ENCODE results near the gene DNAH14.
"Not testable (repeated sequence)": the region's sequence is repeated elsewhere in the genome, so short reads cannot be mapped to it uniquely, and the experiment has no call there.

DNAH14 gene

GRCh38 chr1:225179686-225180085, 250.2 kb downstream of the DNAH14 start:
- no peaks in the 10 kb centered on the region for H3K36me3 ChIP-seq
- no peak for DNase-seq
- TF ChIP-seq CTCF (IDR thresholded peaks at IDR 0.05; ENCODE audit: low read depth, low read length) = no peak
- H3K27ac ChIP-seq = no peak overlapping the region
- H3K9me3 ChIP-seq (ENCODE audit: severe bottlenecking) = no peaks in the 10 kb centered on the region
- H3K4me3 ChIP-seq (ENCODE audit: low read depth, low read length) = no peak overlapping the region
- H3K27me3 ChIP-seq (ENCODE audit: insufficient read depth, low read depth, severe bottlenecking) = no peaks in the 10 kb centered on the region

DNA sequence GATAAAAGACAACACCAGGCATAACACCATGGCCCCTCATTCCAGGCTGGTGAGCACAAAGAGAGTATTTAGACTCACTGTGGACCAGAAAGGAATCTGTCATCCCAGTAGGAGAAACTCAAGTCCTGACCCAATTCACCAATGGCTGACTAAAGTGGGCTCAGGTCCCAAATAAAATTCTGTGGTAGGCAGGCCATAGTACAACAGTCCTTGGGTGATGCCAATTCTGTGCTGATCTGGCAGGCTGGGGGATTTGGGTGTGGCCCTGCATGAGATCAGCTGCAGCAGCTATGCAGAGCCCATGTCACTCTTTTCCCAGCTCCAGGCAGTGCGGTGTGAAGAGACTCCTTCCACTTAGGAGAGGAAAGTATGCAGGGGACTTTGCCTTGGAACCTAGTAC, 253.2 kb downstream of the DNAH14 start:
- H3K4me3 ChIP-seq (ENCODE audit: low read depth, low read length) = no peak overlapping the region
- DNase-seq = no peak
- no peak overlapping the region for H3K27ac ChIP-seq
- H3K9me3 ChIP-seq (ENCODE audit: severe bottlenecking) = no peaks in the 10 kb centered on the region
- no peaks in the 10 kb centered on the region for H3K36me3 ChIP-seq
- no peaks in the 10 kb centered on the region for H3K27me3 ChIP-seq (ENCODE audit: insufficient read depth, low read depth, severe bottlenecking)
- no peak for TF ChIP-seq CTCF (IDR thresholded peaks at IDR 0.05; ENCODE audit: low read depth, low read length)

- Histone ChIP-seq H3K36me3 (no peaks in the 10 kb centered on the region), H3K4me3 (ENCODE audit: low read depth, low read length) (no peak overlapping the region), H3K27ac (no peak overlapping the region), H3K9me3 (ENCODE audit: severe bottlenecking) (no peaks in the 10 kb centered on the region), H3K27me3 (ENCODE audit: insufficient read depth, low read depth, severe bottlenecking) (no peaks in the 10 kb centered on the region)
- no peak for DNase-seq
- TF ChIP-seq CTCF (IDR thresholded peaks at IDR 0.05; ENCODE audit: low read depth, low read length) = no peak
These were observed 261.8 kb downstream of the DNAH14 start for GRCh38 chr1:225191199-225191753.

DNA sequence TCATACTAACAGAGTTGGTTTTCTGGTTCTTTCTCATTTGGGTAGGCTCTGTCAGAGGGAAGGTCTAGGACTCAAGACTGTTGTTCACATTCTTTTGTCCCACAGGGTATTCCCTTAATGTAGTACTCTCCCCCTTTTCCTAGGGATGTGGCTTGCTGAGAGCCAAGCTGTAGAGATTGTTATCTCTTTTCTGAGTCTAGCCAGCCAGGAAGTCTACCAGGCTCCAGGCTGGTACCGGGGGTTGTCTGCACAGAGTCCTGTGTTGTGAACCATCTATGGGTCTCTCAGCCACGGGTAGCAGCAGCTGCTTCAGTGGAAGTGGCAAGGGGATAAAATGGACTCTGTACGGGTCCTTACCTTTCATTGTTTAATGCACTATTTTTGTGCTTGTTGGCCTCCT, 272.0 kb downstream of the DNAH14 start:
- no peaks in the 10 kb centered on the region for H3K27me3 ChIP-seq (ENCODE audit: insufficient read depth, low read depth, severe bottlenecking)
- DNase-seq = no peak
- H3K27ac ChIP-seq = no peak overlapping the region
- H3K4me3 ChIP-seq (ENCODE audit: low read depth, low read length) = no peak overlapping the region
- no peaks in the 10 kb centered on the region for H3K36me3 ChIP-seq
- no peak for TF ChIP-seq CTCF (IDR thresholded peaks at IDR 0.05; ENCODE audit: low read depth, low read length)
- no peaks in the 10 kb centered on the region for H3K9me3 ChIP-seq (ENCODE audit: severe bottlenecking)

DNA sequence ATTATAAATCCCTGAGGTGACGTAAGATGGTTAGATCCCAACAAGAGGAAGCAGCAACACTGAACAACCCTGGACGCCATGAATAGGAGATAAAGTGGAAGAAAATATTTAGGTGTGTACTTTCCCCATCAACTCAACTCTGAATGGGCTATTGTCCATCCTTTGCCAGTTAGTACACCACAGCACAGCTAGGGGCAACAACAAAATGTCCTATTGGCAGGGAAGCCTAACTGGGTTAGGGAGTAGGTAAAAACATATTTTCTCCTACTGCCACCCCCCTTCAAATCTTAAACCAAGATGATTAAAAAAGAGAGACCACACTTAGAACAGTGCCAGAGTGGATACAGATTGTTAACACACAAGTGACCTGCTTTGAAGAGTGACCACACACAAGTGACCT, 278.3 kb downstream of the DNAH14 start:
- TF ChIP-seq CTCF (IDR thresholded peaks at IDR 0.05; ENCODE audit: low read depth, low read length) = no peak
- Histone ChIP-seq H3K9me3 (ENCODE audit: severe bottlenecking) (no peaks in the 10 kb centered on the region), H3K36me3 (no peaks in the 10 kb centered on the region), H3K27me3 (ENCODE audit: insufficient read depth, low read depth, severe bottlenecking) (no peaks in the 10 kb centered on the region), H3K27ac (no peak overlapping the region), H3K4me3 (ENCODE audit: low read depth, low read length) (no peak overlapping the region)
- no peak for DNase-seq

DNA sequence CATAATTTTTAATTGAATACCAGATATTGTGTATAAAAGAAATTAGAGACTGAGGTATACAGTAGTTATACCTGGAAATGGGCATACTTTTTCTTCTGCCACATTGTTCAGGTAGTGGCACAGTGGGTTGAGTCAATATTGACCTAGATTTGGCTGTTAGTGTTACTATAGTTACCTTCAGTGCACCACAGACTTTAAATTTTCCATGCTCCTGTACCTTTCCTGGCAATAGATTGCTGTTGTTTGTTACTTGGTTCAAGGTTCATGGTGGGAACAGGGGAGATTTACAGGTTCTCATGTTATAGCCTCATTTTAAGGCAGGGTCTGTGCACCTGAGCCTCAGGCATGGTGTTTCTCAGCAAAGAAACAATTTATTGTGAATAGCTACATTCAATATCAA, 279.7 kb downstream of the DNAH14 start:
- no peak for TF ChIP-seq CTCF (IDR thresholded peaks at IDR 0.05; ENCODE audit: low read depth, low read length)
- Histone ChIP-seq H3K4me3 (ENCODE audit: low read depth, low read length) (no peak overlapping the region), H3K36me3 (no peaks in the 10 kb centered on the region), H3K9me3 (ENCODE audit: severe bottlenecking) (no peaks in the 10 kb centered on the region), H3K27ac (no peak overlapping the region), H3K27me3 (ENCODE audit: insufficient read depth, low read depth, severe bottlenecking) (no peaks in the 10 kb centered on the region)
- no peak for DNase-seq

GRCh38 chr1:225210180-225210579, 280.7 kb downstream of the DNAH14 start:
- H3K4me3 ChIP-seq (ENCODE audit: low read depth, low read length) = not testable (repeated sequence)

GRCh38 chr1:225211694-225212442, 282.4 kb downstream of the DNAH14 start:
- not testable (repeated sequence) for H3K36me3 ChIP-seq; H3K9me3 ChIP-seq (ENCODE audit: severe bottlenecking); H3K27me3 ChIP-seq (ENCODE audit: insufficient read depth, low read depth, severe bottlenecking); DNase-seq; H3K27ac ChIP-seq; H3K4me3 ChIP-seq (ENCODE audit: low read depth, low read length)

More at GRCh38 chr1:225210180-225210579, 280.7 kb downstream of the DNAH14 start:
- not testable (repeated sequence) for H3K27ac ChIP-seq; H3K36me3 ChIP-seq; H3K9me3 ChIP-seq (ENCODE audit: severe bottlenecking); H3K27me3 ChIP-seq (ENCODE audit: insufficient read depth, low read depth, severe bottlenecking); DNase-seq
